ENCODE results near the gene MIR17HG.

MIR17HG gene

GRCh38 chr13:91361755-91362271 is 14.3 kb downstream of the MIR17HG start:
- Histone ChIP-seq H2AFZ (ENCODE audit: low read length) (no peak overlapping the region), H4K20me1 (ENCODE audit: insufficient read depth, low read length) (no peaks in the 10 kb centered on the region), H3K9me2 (ENCODE audit: low read depth, low read length) (no peaks in the 10 kb centered on the region), H3K27me3 (ENCODE audit: insufficient read depth, low read length) (no peaks in the 10 kb centered on the region), H3K4me1 (ENCODE audit: insufficient read depth, low read length, severe bottlenecking) (peaks cover 8% of the 10 kb centered on the region), H3K4me3 (ENCODE audit: low read depth, low read length, poor library complexity, severe bottlenecking) (no peak overlapping the region), H3K36me3 (ENCODE audit: insufficient read depth, low read length) (peaks cover 21% of the 10 kb centered on the region; the same call in 1 of the 2 replicates), H3F3A (ENCODE audit: insufficient read depth, low read length) (peaks cover 26% of the 10 kb centered on the region), H3K4me2 (ENCODE audit: low read length) (no peak overlapping the region), H3K27ac (ENCODE audit: low read depth, low read length, poor library complexity, severe bottlenecking) (no peak overlapping the region), H3K9me3 (ENCODE audit: low read length) (no peaks in the 10 kb centered on the region), H3K9ac (ENCODE audit: low read length) (no peak overlapping the region), H3K79me2 (ENCODE audit: insufficient read depth, low read length) (no peaks in the 10 kb centered on the region)
- TF ChIP-seq CTCF (IDR thresholded peaks at IDR 0.05; ENCODE audit: low read length) (no peak), EZH2 (IDR thresholded peaks at IDR 0.05; ENCODE audit: borderline replicate concordance, low read length) (no peak)

- Histone ChIP-seq H3K27me3 (ENCODE audit: insufficient read depth, low read length) (no peaks in the 10 kb centered on the region), H3K4me1 (ENCODE audit: insufficient read depth, low read length, severe bottlenecking) (peaks cover 5% of the 10 kb centered on the region), H3K36me3 (ENCODE audit: insufficient read depth, low read length) (peaks cover 11% of the 10 kb centered on the region; the same call in 1 of the 2 replicates), H3K79me2 (ENCODE audit: insufficient read depth, low read length) (no peaks in the 10 kb centered on the region), H3K27ac (ENCODE audit: low read depth, low read length, poor library complexity, severe bottlenecking) (no peak overlapping the region), H3K9me2 (ENCODE audit: low read depth, low read length) (no peaks in the 10 kb centered on the region), H3K9me3 (ENCODE audit: low read length) (no peaks in the 10 kb centered on the region), H4K20me1 (ENCODE audit: insufficient read depth, low read length) (no peaks in the 10 kb centered on the region), H3K9ac (ENCODE audit: low read length) (no peak overlapping the region), H2AFZ (ENCODE audit: low read length) (no peak overlapping the region), H3F3A (ENCODE audit: insufficient read depth, low read length) (peaks cover 15% of the 10 kb centered on the region), H3K4me2 (ENCODE audit: low read length) (no peak overlapping the region), H3K4me3 (ENCODE audit: low read depth, low read length, poor library complexity, severe bottlenecking) (no peak overlapping the region)
- TF ChIP-seq EZH2 (IDR thresholded peaks at IDR 0.05; ENCODE audit: borderline replicate concordance, low read length): no peak
- TF ChIP-seq CTCF (IDR thresholded peaks at IDR 0.05; ENCODE audit: low read length): no peak
These were observed 15.4 kb downstream of the MIR17HG start for GRCh38 chr13:91362908-91363307.

GRCh38 chr13:91368101-91368500 is 20.6 kb downstream of the MIR17HG start:
- Histone ChIP-seq H3K27ac (ENCODE audit: low read depth, low read length, poor library complexity, severe bottlenecking) (no peak overlapping the region), H3F3A (ENCODE audit: insufficient read depth, low read length) (peaks cover 9% of the 10 kb centered on the region; the same call in 1 of the 2 replicates), H3K36me3 (ENCODE audit: insufficient read depth, low read length) (no peaks in the 10 kb centered on the region), H3K79me2 (ENCODE audit: insufficient read depth, low read length) (no peaks in the 10 kb centered on the region), H3K9me3 (ENCODE audit: low read length) (no peaks in the 10 kb centered on the region), H3K9ac (ENCODE audit: low read length) (no peak overlapping the region), H3K4me1 (ENCODE audit: insufficient read depth, low read length, severe bottlenecking) (no peaks in the 10 kb centered on the region), H4K20me1 (ENCODE audit: insufficient read depth, low read length) (no peaks in the 10 kb centered on the region), H3K4me2 (ENCODE audit: low read length) (no peak overlapping the region), H3K4me3 (ENCODE audit: low read depth, low read length, poor library complexity, severe bottlenecking) (no peak overlapping the region), H3K9me2 (ENCODE audit: low read depth, low read length) (no peaks in the 10 kb centered on the region), H2AFZ (ENCODE audit: low read length) (no peak overlapping the region), H3K27me3 (ENCODE audit: insufficient read depth, low read length) (no peaks in the 10 kb centered on the region)
- TF ChIP-seq CTCF (IDR thresholded peaks at IDR 0.05; ENCODE audit: low read length) (no peak), EZH2 (IDR thresholded peaks at IDR 0.05; ENCODE audit: borderline replicate concordance, low read length) (no peak)

Data from OCI-LY1 (cell line).